HG02678 (cell line): ENCODE results near the gene PTGR3.
"Not testable (repeated sequence)": the region's sequence is repeated elsewhere in the genome, so short reads cannot be mapped to it uniquely, and the experiment has no call there.

Source experiments
- ATAC-seq: cut with Tn5 transposase; IDR thresholded peaks from one replicate; pipeline ENCODE4 v1.9.1; 2021; ENCODE audit warnings: mild to moderate bottlenecking, moderate library complexity; ENCODE audit not compliant: unreplicated experiment

The PTGR3 gene

GRCh38 chr18:75204269-75204731 lies 4.6 kb downstream of the PTGR3 start:
- no peak for ATAC-seq

- no peak for ATAC-seq
Observed at GRCh38 chr18:75203416-75204268, 5.3 kb downstream of the PTGR3 start.

- ATAC-seq: no peak
Observed at GRCh38 chr18:75202696-75203365, 6.1 kb downstream of the PTGR3 start.

GRCh38 chr18:75201282-75202270 lies 7.4 kb downstream of the PTGR3 start:
- ATAC-seq: no peak

- ATAC-seq: no peak
Observed at GRCh38 chr18:75200605-75201280, 8.2 kb downstream of the PTGR3 start.

- no peak for ATAC-seq
Observed at GRCh38 chr18:75200071-75200470, 8.9 kb downstream of the PTGR3 start.

GRCh38 chr18:75199327-75199726 lies 9.6 kb downstream of the PTGR3 start:
- ATAC-seq: no peak

GRCh38 chr18:75198036-75198435 lies 10.9 kb downstream of the PTGR3 start:
- ATAC-seq: no peak

- no peak for ATAC-seq
Observed at GRCh38 chr18:75192899-75193298, 16.0 kb downstream of the PTGR3 start.

- no peak for ATAC-seq
Observed at GRCh38 chr18:75189696-75190095, 19.2 kb downstream of the PTGR3 start.

- not testable (repeated sequence) for ATAC-seq
Observed at GRCh38 chr18:75187702-75188101, 21.2 kb downstream of the PTGR3 start.

- no peak for ATAC-seq
Observed at GRCh38 chr18:75185460-75185859, 23.5 kb downstream of the PTGR3 start.

- no peak for ATAC-seq
Observed at GRCh38 chr18:75183973-75184493, 24.9 kb downstream of the PTGR3 start.

- no peak for ATAC-seq
Observed at GRCh38 chr18:75183524-75183923, 25.4 kb downstream of the PTGR3 start.

GRCh38 chr18:75179819-75180600 lies 28.9 kb downstream of the PTGR3 start:
- no peak for ATAC-seq

GRCh38 chr18:75178376-75178775 lies 30.6 kb downstream of the PTGR3 start:
- no peak for ATAC-seq

- no peak for ATAC-seq
Observed at GRCh38 chr18:75176849-75177248, 32.1 kb downstream of the PTGR3 start.

- no peak for ATAC-seq
Observed at GRCh38 chr18:75173738-75174137, 35.2 kb downstream of the PTGR3 start.

- peak; percentile 99 for ATAC-seq
Observed at GRCh38 chr18:75173125-75173432, 35.9 kb downstream of the PTGR3 start.
